ENCODE data around the gene CYTL1. TPM values are rescaled to one million over a fixed set of nuclear protein-coding genes. Genes with fewer than 3 reads are reported as not detected.
"Not testable (repeated sequence)": the region's sequence is repeated elsewhere in the genome, so short reads cannot be mapped to it uniquely, and the experiment has no call there.

Gene CYTL1
- total RNA-seq, 4 donors from 2014 or later, result 5.9 to 9.6 TPM; not detected in 2

- Histone ChIP-seq H3K4me3 (no peak overlapping the region), H3K27ac (no peak overlapping the region), H3K4me1 (no peaks in the 10 kb centered on the region), H3K27me3 (peaks cover 0 to 9% of the 10 kb centered on the region in 2 donors), H3K9me3 (no peaks in the 10 kb centered on the region), H3K36me3 (no peaks in the 10 kb centered on the region)
- TF ChIP-seq EP300 (IDR thresholded peaks at IDR 0.05) (no peak), POLR2A (IDR thresholded peaks at IDR 0.05) (no peak), CTCF (IDR thresholded peaks at IDR 0.05) (no peak)
- 58 to 61% methylated on average over 2 of the region's 2 CpGs for WGBS, 2 donors
- no peak for DNase-seq (ENCODE audit: low spot score in 2 of 2)
Observed at GRCh38 chr4:5012958-5013357, 6.3 kb downstream of the CYTL1 start.

GRCh38 chr4:5012244-5012898 is 6.9 kb downstream of the CYTL1 start:
- no peaks in the 10 kb centered on the region for H3K9me3 ChIP-seq
- WGBS, 2 donors, result 92 to 95% methylated on average over 5 of the region's 5 CpGs
- H3K4me3 ChIP-seq, result no peak overlapping the region
- no peak for TF ChIP-seq POLR2A (IDR thresholded peaks at IDR 0.05)
- TF ChIP-seq CTCF (IDR thresholded peaks at IDR 0.05), result no peak
- no peak for TF ChIP-seq EP300 (IDR thresholded peaks at IDR 0.05)
- peaks cover 0 to 9% of the 10 kb centered on the region in 2 donors for H3K27me3 ChIP-seq
- H3K27ac ChIP-seq, result no peak overlapping the region
- H3K4me1 ChIP-seq, result no peaks in the 10 kb centered on the region
- no peak for DNase-seq (ENCODE audit: low spot score in 2 of 2)
- H3K36me3 ChIP-seq, result no peaks in the 10 kb centered on the region

DNA sequence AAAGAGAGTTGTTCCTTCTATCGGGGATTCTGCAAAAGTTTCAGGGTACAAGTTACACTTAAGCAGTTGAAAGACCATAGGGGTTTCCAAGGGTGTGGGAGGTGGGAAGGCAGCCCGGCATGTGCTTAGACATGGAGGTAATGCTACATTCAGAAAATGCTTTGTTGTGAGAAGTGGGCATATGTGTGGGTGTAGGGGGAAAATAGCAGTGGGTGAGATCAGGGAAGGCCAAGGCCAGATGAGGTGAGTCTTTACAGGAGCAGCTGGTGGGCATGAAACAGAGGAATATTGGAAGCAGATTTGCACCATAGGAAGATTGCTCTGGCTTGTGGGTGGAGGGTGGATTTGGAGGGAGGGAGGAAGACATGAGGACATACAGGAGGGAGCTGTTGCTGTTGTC is 8.3 kb downstream of the CYTL1 start:
- TF ChIP-seq EP300 (IDR thresholded peaks at IDR 0.05) (no peak), CTCF (IDR thresholded peaks at IDR 0.05) (no peak), POLR2A (IDR thresholded peaks at IDR 0.05) (no peak)
- Histone ChIP-seq H3K27ac (no peak overlapping the region), H3K4me3 (no peak overlapping the region), H3K36me3 (no peaks in the 10 kb centered on the region), H3K27me3 (peaks cover 0 to 6% of the 10 kb centered on the region in 2 donors), H3K4me1 (no peaks in the 10 kb centered on the region), H3K9me3 (no peaks in the 10 kb centered on the region)
- DNase-seq (ENCODE audit: low spot score in 2 of 2), result no peak
- 90 to 95% methylated on average over 2 of the region's 2 CpGs for WGBS, 2 donors

GRCh38 chr4:5009796-5010195 is 9.5 kb downstream of the CYTL1 start:
- no peak overlapping the region for H3K4me3 ChIP-seq
- H3K9me3 ChIP-seq, result no peaks in the 10 kb centered on the region
- 61 to 67% methylated on average over 3 of the region's 3 CpGs for WGBS, 2 donors
- no peaks in the 10 kb centered on the region for H3K36me3 ChIP-seq
- no peak for DNase-seq (ENCODE audit: low spot score in 2 of 2)
- peaks cover 0 to 16% of the 10 kb centered on the region in 2 donors for H3K27me3 ChIP-seq
- no peak for TF ChIP-seq POLR2A (IDR thresholded peaks at IDR 0.05)
- no peak for TF ChIP-seq EP300 (IDR thresholded peaks at IDR 0.05)
- TF ChIP-seq CTCF (IDR thresholded peaks at IDR 0.05), result no peak
- H3K27ac ChIP-seq, result no peak overlapping the region
- H3K4me1 ChIP-seq, result no peaks in the 10 kb centered on the region

- H3K36me3 ChIP-seq; H3K4me1 ChIP-seq; H3K9me3 ChIP-seq; H3K27ac ChIP-seq; DNase-seq (ENCODE audit: low spot score in 2 of 2); H3K4me3 ChIP-seq: not testable (repeated sequence)
- H3K27me3 ChIP-seq, result peaks cover 0 to 20% of the 10 kb centered on the region in 2 donors
- 83 to 87% methylated on average over 11 of the region's 11 CpGs for WGBS, 2 donors
Observed at GRCh38 chr4:5006932-5007331, 12.3 kb downstream of the CYTL1 start.

Data from tibial nerve (tissue), 4 donors.